Right lobe of liver (tissue), 6 donors: Measurements from ENCODE around the gene COX10. TPM values are rescaled to one million over a fixed set of nuclear protein-coding genes. Genes with fewer than 3 reads are reported as not detected.

ENCODE experiments used
- ATAC-seq, 4 donors: fragments of 200-7000 bp; cut with Tn5 transposase; one replicate each; pipeline ENCODE4 v1.9.1; 2020; ENCODE audit warnings: mild to moderate bottlenecking in 4 of 4, moderate library complexity in 4 of 4
- DNase-seq, 3 donors: peaks; one replicate each; pipeline ENCODE4 v3.0.0-alpha.2; 2020
- H3K27ac ChIP-seq, 3 donors: fragments of 200-600 bp; one replicate each; pipeline ENCODE4 v1.8.0; 2022
- H3K27me3 ChIP-seq, 2 donors: fragments of 200-600 bp; one replicate each; pipeline ENCODE4 v1.8.0; 2022
- H3K36me3 ChIP-seq, 4 donors: fragments of 200-600 bp; sonication (generic) in 1 of 4; one replicate each; pipeline versions ENCODE4 v1.5.1 to v1.8.0; 2017 to 2022; ENCODE audit warnings: control low read depth in 1 of 4
- H3K4me1 ChIP-seq, 4 donors: fragments of 200-600 bp; sonication (generic) in 1 of 4; one replicate each; pipeline versions ENCODE4 v1.5.1 to v1.8.0; 2017 to 2022; ENCODE audit warnings: control low read depth in 1 of 4
- H3K4me3 ChIP-seq, 3 donors: fragments of 200-600 bp; one replicate each; pipeline ENCODE4 v1.8.0; 2022
- H3K9me3 ChIP-seq, 4 donors: fragments of 200-600 bp; sonication (generic) in 1 of 4; one replicate each; pipeline versions ENCODE4 v1.5.1 to v1.8.0; 2017 to 2022; ENCODE audit warnings: control low read depth in 1 of 4
- POLR2A ChIP-seq: fragments of 450-650 bp; IDR thresholded peaks from one replicate; pipeline ENCODE4 v1.6.1; 2017; ENCODE audit warnings: antibody characterized with exemption, mild to moderate bottlenecking
- WGBS: methylation state at CpG from one replicate; pipeline ENCODE4 v1.1.6; 2018; ENCODE audit warnings: low coverage, low lambda C conversion rate; ENCODE audit not compliant: insufficient coverage; ENCODE audit errors: missing lambda C conversion rate; 5-methylcytosine and 5-hydroxymethylcytosine counted together
- intact Hi-C, 2 donors: fragments of 100-400 bp; cut with DNase I; formaldehyde crosslinking; loops; one replicate each; pipeline versions ENCODE4 v1.11.2 to v1.14.1; 2022
- total RNA-seq, 6 experiments: library from RNA; depleted of rRNA in 2 of 6; stranded (reverse); fragments of >200 nt in 2 of 6; fragmentation: NEBNext Ultra II Directional in 3 of 6; extraction: Animal tissue kit (Norgen Biotek cat#: 25700) in 3 of 6; gene quantifications; one replicate each; pipeline versions ENCODE4 v1.1.0 to v1.2.4, GENCODE V29; 2016 to 2023
- TF ChIP-seq, protein P1 (sequence below), 4 donors: fragments of 200-600 bp in 3 of 4; fragments of 450-650 bp in 1 of 4; IDR thresholded peaks; one replicate each; pipeline versions ENCODE4 v1.5.1 to v1.8.0; 2016 to 2022; ENCODE audit warnings: antibody characterized with exemption in 4 of 4, mild to moderate bottlenecking in 2 of 4
- donor health status: DM: no; HTN: yes; CAD: no.
- donor health status: DM: no; HTN: no; CAD: no.
- donor health status: DM: no; HTN: no; CAD: no.
- donor health status: DM: no; HTN: yes; CAD: no.
- donor health status: DM: no; HTN: yes; CAD: no.

Gene COX10
- total RNA-seq, 6 experiments from 2014 or later: 6.8 to 23.0 (median 9.0) TPM

- Histone ChIP-seq H3K36me3 (no peaks in the 10 kb centered on the region), H3K27me3 (no peaks in the 10 kb centered on the region), H3K4me1 (no peaks in the 10 kb centered on the region), H3K4me3 (no peak overlapping the region), H3K9me3 (no peaks in the 10 kb centered on the region), H3K27ac (no peak overlapping the region)
- ATAC-seq (peak in 2 of 4 donors; percentile 31 to 34), DNase-seq (no peak)
- TF ChIP-seq, protein P1, sequence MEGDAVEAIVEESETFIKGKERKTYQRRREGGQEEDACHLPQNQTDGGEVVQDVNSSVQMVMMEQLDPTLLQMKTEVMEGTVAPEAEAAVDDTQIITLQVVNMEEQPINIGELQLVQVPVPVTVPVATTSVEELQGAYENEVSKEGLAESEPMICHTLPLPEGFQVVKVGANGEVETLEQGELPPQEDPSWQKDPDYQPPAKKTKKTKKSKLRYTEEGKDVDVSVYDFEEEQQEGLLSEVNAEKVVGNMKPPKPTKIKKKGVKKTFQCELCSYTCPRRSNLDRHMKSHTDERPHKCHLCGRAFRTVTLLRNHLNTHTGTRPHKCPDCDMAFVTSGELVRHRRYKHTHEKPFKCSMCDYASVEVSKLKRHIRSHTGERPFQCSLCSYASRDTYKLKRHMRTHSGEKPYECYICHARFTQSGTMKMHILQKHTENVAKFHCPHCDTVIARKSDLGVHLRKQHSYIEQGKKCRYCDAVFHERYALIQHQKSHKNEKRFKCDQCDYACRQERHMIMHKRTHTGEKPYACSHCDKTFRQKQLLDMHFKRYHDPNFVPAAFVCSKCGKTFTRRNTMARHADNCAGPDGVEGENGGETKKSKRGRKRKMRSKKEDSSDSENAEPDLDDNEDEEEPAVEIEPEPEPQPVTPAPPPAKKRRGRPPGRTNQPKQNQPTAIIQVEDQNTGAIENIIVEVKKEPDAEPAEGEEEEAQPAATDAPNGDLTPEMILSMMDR (IDR thresholded peaks at IDR 0.05): no peak
- TF ChIP-seq POLR2A: no peak
- WGBS: 40% methylated on average over 1 of the region's 4 CpGs
- intact Hi-C loops: no loop called here
These were observed 128.3 kb downstream of the COX10 start for GRCh38 chr17:14197586-14197985.

GRCh38 chr17:14198013-14198412 lies 128.7 kb downstream of the COX10 start:
- TF ChIP-seq POLR2A: no peak
- TF ChIP-seq, protein P1 (IDR thresholded peaks at IDR 0.05): no peak
- Histone ChIP-seq H3K27ac (no peak overlapping the region), H3K4me3 (no peak overlapping the region), H3K9me3 (no peaks in the 10 kb centered on the region), H3K4me1 (no peaks in the 10 kb centered on the region), H3K36me3 (no peaks in the 10 kb centered on the region), H3K27me3 (no peaks in the 10 kb centered on the region)
- intact Hi-C loops: no loop called here
- ATAC-seq (peak in 1 of 4 donors; percentile 16), DNase-seq (no peak)
- WGBS: 68% methylated on average over 2 of the region's 6 CpGs

- Histone ChIP-seq H3K27me3 (no peaks in the 10 kb centered on the region), H3K4me3 (no peak overlapping the region), H3K27ac (no peak overlapping the region), H3K36me3 (no peaks in the 10 kb centered on the region), H3K4me1 (no peaks in the 10 kb centered on the region), H3K9me3 (no peaks in the 10 kb centered on the region)
- 89% methylated on average over 3 of the region's 4 CpGs for WGBS
- intact Hi-C loops: no loop called here
- no peak for TF ChIP-seq POLR2A
- TF ChIP-seq, protein P1 (IDR thresholded peaks at IDR 0.05): no peak
- no peak for DNase-seq
- no peak for ATAC-seq
These were observed 129.3 kb downstream of the COX10 start for GRCh38 chr17:14198575-14198974.

GRCh38 chr17:14199601-14200000 lies 130.3 kb downstream of the COX10 start:
- no peak overlapping the region for H3K4me3 ChIP-seq
- TF ChIP-seq, protein P1 (IDR thresholded peaks at IDR 0.05): no peak
- TF ChIP-seq POLR2A: no peak
- no peaks in the 10 kb centered on the region for H3K9me3 ChIP-seq
- H3K4me1 ChIP-seq: no peaks in the 10 kb centered on the region
- DNase-seq: no peak
- ATAC-seq: no peak
- 94% methylated on average over 5 of the region's 5 CpGs for WGBS
- no peak overlapping the region for H3K27ac ChIP-seq
- intact Hi-C loops: no loop called here
- no peaks in the 10 kb centered on the region for H3K27me3 ChIP-seq
- no peaks in the 10 kb centered on the region for H3K36me3 ChIP-seq

GRCh38 chr17:14200354-14200753 lies 131.1 kb downstream of the COX10 start:
- 100% methylated on average over 2 of the region's 4 CpGs for WGBS
- ATAC-seq: no peak
- Histone ChIP-seq H3K9me3 (no peaks in the 10 kb centered on the region), H3K36me3 (no peaks in the 10 kb centered on the region), H3K4me1 (peaks cover 0 to under 1% (median 0%) of the 10 kb centered on the region in 4 donors), H3K4me3 (no peak overlapping the region), H3K27me3 (no peaks in the 10 kb centered on the region), H3K27ac (no peak overlapping the region)
- intact Hi-C loops: loop anchor here in 1 of 2 donors (10.0 kb wide), 1 partner anchor 94 kb away; no protein-coding TSS in a partner anchor
- DNase-seq: no peak
- no peak for TF ChIP-seq POLR2A
